K562 (cell line): Measurements from ENCODE around the gene LY6G6C. TPM values are rescaled to one million over a fixed set of nuclear protein-coding genes. Genes with fewer than 3 reads are reported as not detected.

Experiments used
- CHCHD3 ChIP-seq: fragments of 250-450 bp; sonication (Bioruptor Pico); IDR thresholded peaks from 2 replicates; pipeline ENCODE4 v2.1.2; 2022; ENCODE audit warnings: mild to moderate bottlenecking
- E4F1 ChIP-seq: fragments of 250-450 bp; sonication (Bioruptor Pico); IDR thresholded peaks from 2 replicates; pipeline ENCODE4 v1.5.0; 2021; ENCODE audit warnings: mild to moderate bottlenecking, borderline replicate concordance
- FOXK2 ChIP-seq, 2 experiments: fragments of 450-650 bp; IDR thresholded peaks in 1 of 2; conservative IDR thresholded peaks in 1 of 2; 2 replicates each; pipeline ENCODE4 v1.6.1; 2016; ENCODE audit warnings: low read depth in 2 of 2, mild to moderate bottlenecking in 1 of 2
- PTRF ChIP-seq: fragments of 450-650 bp; IDR thresholded peaks from 2 replicates; pipeline ENCODE4 v1.6.1; 2016; ENCODE audit warnings: mild to moderate bottlenecking, missing genetic modification characterization, missing compliant biosample characterization
- RBM34 ChIP-seq: fragments of 200-400 bp; formaldehyde crosslinking; IDR thresholded peaks from 2 replicates; pipeline ENCODE4 v1.6.1; 2018; ENCODE audit warnings: low read length, borderline replicate concordance; ENCODE audit not compliant: insufficient read depth
- TCF7 ChIP-seq: sonication (generic); IDR thresholded peaks from 2 replicates; pipeline ENCODE4 v1.6.1; 2016; ENCODE audit warnings: antibody characterized with exemption, borderline replicate concordance
- ZNF318 ChIP-seq, 2 experiments: fragments of 450-650 bp; IDR thresholded peaks; 2 replicates each; pipeline ENCODE4 v1.6.1; 2016; ENCODE audit warnings: mild to moderate bottlenecking in 2 of 2, borderline replicate concordance in 1 of 2, low read depth in 1 of 2, moderate library complexity in 1 of 2
- ZNF518B ChIP-seq: fragments of 250-450 bp; sonication (Bioruptor Pico); IDR thresholded peaks from 2 replicates; pipeline ENCODE4 v1.5.0; 2021; ENCODE audit warnings: mild to moderate bottlenecking, moderate library complexity
- ZNF830 ChIP-seq: fragments of 250-450 bp; sonication (Bioruptor Pico); IDR thresholded peaks from 2 replicates; pipeline ENCODE4 v1.5.0; 2021; ENCODE audit warnings: mild to moderate bottlenecking
- ZSCAN29 ChIP-seq: fragments of 450-650 bp; IDR thresholded peaks from 2 replicates; pipeline ENCODE4 v1.6.1; 2017
- polyA plus RNA-seq, 8 experiments: library from polyadenylated mRNA; depleted of rRNA in 4 of 8; stranded (reverse) in 5 of 8; unstranded in 3 of 8; fragments of >200 nt; fragmentation: Nextera tagmentation in 2 of 8; fragmentation: Illumina TruSeq in 1 of 8; extraction: Ambion mirVana in 2 of 8; extraction: Trizol in 1 of 8; gene quantifications; 2 replicates each; pipeline versions ENCODE4 v1.2.1 to v1.2.3, GENCODE V29; 2011 to 2014; ENCODE audit warnings: inconsistent platforms in 1 of 8, missing spikeins in 1 of 8
- total RNA-seq, 7 experiments: library from RNA; depleted of rRNA in 6 of 7; stranded (reverse); fragments of >200 nt in 6 of 7; fragmentation: Illumina TruSeq in 2 of 7; extraction: Trizol in 2 of 7; gene quantifications; 2 replicates each; pipeline versions ENCODE4 v1.2.1 to v1.2.3, GENCODE V29; 2011 to 2021; ENCODE audit warnings: low replicate concordance in 1 of 7

LY6G6C gene
- total and polyA plus RNA-seq, 9 of the 15 experiments (the other 6 are each of a cell fraction or from before 2014, with no cell fraction given), result 0.06 to 0.20 TPM; not detected in 7

GRCh38 chr6:31737315-31737990 lies 15.9 kb upstream of the LY6G6C start (continued):
- TF ChIP-seq ZNF318 (IDR thresholded peaks at IDR 0.05; ENCODE audit: borderline replicate concordance in 1 of 2, low read depth in 1 of 2), result no peak
- no peak for TF ChIP-seq ZNF518B
- TF ChIP-seq CHCHD3 (CRISPR knock-in tag), result 0 out of 2 replicates have a peak, but pooled peaks have one; percentile 70
- peak; percentile 77; the same call in 1 of the 2 replicates for TF ChIP-seq E4F1 (CRISPR knock-in tag)
- TF ChIP-seq TCF7, result no peak
- TF ChIP-seq PTRF (tag), result peak; percentile 46; the same call in 1 of the 2 replicates
- TF ChIP-seq ZNF830 (CRISPR knock-in tag), result peak; percentile 89; the same call in 1 of the 2 replicates
- TF ChIP-seq RBM34, result no peak
- no peak for TF ChIP-seq ZSCAN29
- TF ChIP-seq FOXK2 (conservative IDR thresholded peaks at IDR 0.05 in 1 of 2, IDR thresholded peaks at IDR 0.05 in 1 of 2; ENCODE audit: low read depth in 2 of 2), result no peak
